SK-N-SH (cell line): ENCODE results near the gene FFAR2. TPM values are rescaled to one million over a fixed set of nuclear protein-coding genes. Genes with fewer than 3 reads are reported as not detected.
"Not testable (repeated sequence)": the region's sequence is repeated elsewhere in the genome, so short reads cannot be mapped to it uniquely, and the experiment has no call there.

ENCODE experiments used
- CTCF ChIA-PET: fragments of 300-600, 350-600 bp; formaldehyde crosslinking; extraction: SDS; loops from one replicate; lab custom pipeline; 2021; lab: Yijun Ruan, JAX
- POLR2A ChIA-PET: fragments of 350-600 bp; sonication (Branson Sonifier 250); formaldehyde crosslinking; extraction: SDS; loops from one replicate; lab custom pipeline; 2020; ENCODE audit warnings: antibody characterized with exemption, inconsistent platforms; lab: Yijun Ruan, JAX
- DNase-seq: peaks from one replicate; pipeline ENCODE4 v3.0.0; 2012
- H2AFZ ChIP-seq: fragments of 200-600 bp; sonication (generic); 2 replicates; pipeline ENCODE4 v1.8.1; 2016; ENCODE audit warnings: antibody characterized with exemption, mild to moderate bottlenecking, low read depth
- H3F3A ChIP-seq: fragments of 200-600 bp; sonication (generic); replicated peaks from 2 replicates; pipeline ENCODE3; 2016; ENCODE audit warnings: antibody characterized with exemption, mild to moderate bottlenecking; ENCODE audit not compliant: insufficient read depth
- H3K27ac ChIP-seq, 2 experiments: fragments of 200-500 bp in 1 of 2; fragments of 200-600 bp in 1 of 2; sonication (Bioruptor generic) in 1 of 2; sonication (generic), shearing (Covaris generic) in 1 of 2; 2 replicates each; pipeline versions ENCODE4 v1.5.1 to v1.6.1; 2014 to 2016; ENCODE audit warnings: low read depth in 2 of 2, inconsistent platforms in 1 of 2, low read length in 1 of 2, mild to moderate bottlenecking in 1 of 2, mixed read lengths in 1 of 2
- H3K27me3 ChIP-seq: fragments of 200-600 bp; sonication (generic), shearing (Covaris generic); 2 replicates; pipeline ENCODE4 v1.6.1; 2016; ENCODE audit warnings: mixed run types; ENCODE audit not compliant: insufficient read depth
- H3K36me3 ChIP-seq, 2 experiments: fragments of 200-500 bp in 1 of 2; fragments of 200-600 bp in 1 of 2; sonication (Bioruptor generic) in 1 of 2; sonication (generic) in 1 of 2; replicated peaks in 1 of 2; 2 replicates each; pipeline versions ENCODE3 to v1.5.1; 2014 to 2016; ENCODE audit warnings: low read length in 1 of 2, mild to moderate bottlenecking in 1 of 2; ENCODE audit not compliant: insufficient read depth in 2 of 2, control insufficient read depth in 1 of 2
- H3K4me1 ChIP-seq, 2 experiments: fragments of 200-500 bp in 1 of 2; fragments of 200-600 bp in 1 of 2; sonication (Bioruptor generic) in 1 of 2; sonication (generic), shearing (Covaris generic) in 1 of 2; 2 replicates each; pipeline versions ENCODE4 v1.5.1 to v1.6.1; 2014 to 2016; ENCODE audit warnings: low read depth in 1 of 2, low read length in 1 of 2, mixed run types in 1 of 2; ENCODE audit not compliant: insufficient read depth in 2 of 2, control insufficient read depth in 1 of 2
- H3K4me2 ChIP-seq: fragments of 200-600 bp; sonication (generic), shearing (Covaris generic); 2 replicates; pipeline ENCODE4 v1.6.1; 2017; ENCODE audit warnings: mixed run types
- H3K4me3 ChIP-seq, 2 experiments: fragments of 200-500 bp in 1 of 2; fragments of 200-600 bp in 1 of 2; sonication (Bioruptor generic) in 1 of 2; sonication (generic), shearing (Covaris generic) in 1 of 2; 2 replicates each; pipeline versions ENCODE4 v1.5.1 to v1.8.1; 2014 to 2016; ENCODE audit warnings: low read depth in 2 of 2, inconsistent platforms in 1 of 2, low read length in 1 of 2, mild to moderate bottlenecking in 1 of 2, mixed read lengths in 1 of 2, moderate library complexity in 1 of 2
- H3K79me2 ChIP-seq: fragments of 200-600 bp; sonication (generic); 2 replicates; pipeline ENCODE4 v1.8.1; 2017; ENCODE audit warnings: mild to moderate bottlenecking; ENCODE audit not compliant: insufficient read depth
- H3K9ac ChIP-seq: fragments of 200-600 bp; sonication (generic); 2 replicates; pipeline ENCODE4 v1.6.1; 2017; ENCODE audit warnings: mixed run types
- H3K9me2 ChIP-seq: fragments of 200-600 bp; sonication (generic); 2 replicates; pipeline ENCODE4 v1.6.1; 2017; ENCODE audit warnings: mixed run types
- H3K9me3 ChIP-seq: fragments of 200-600 bp; sonication (generic); 2 replicates; pipeline ENCODE4 v1.6.1; 2017; ENCODE audit warnings: mixed run types, mild to moderate bottlenecking, moderate library complexity
- H4K20me1 ChIP-seq: fragments of 200-600 bp; sonication (generic); 2 replicates; pipeline ENCODE4 v1.6.1; 2017; ENCODE audit warnings: mild to moderate bottlenecking, mixed run types; ENCODE audit not compliant: insufficient read depth
- EZH2phosphoT487 ChIP-seq: fragments of 200-600 bp; sonication (generic); IDR thresholded peaks from 2 replicates; pipeline ENCODE4 v1.6.1; 2017; ENCODE audit warnings: low read depth, mixed run types, mild to moderate bottlenecking, antibody characterized with exemption, moderate library complexity, borderline replicate concordance
- FOXJ3 ChIP-seq: sonication (generic); formaldehyde crosslinking; IDR thresholded peaks from 2 replicates; pipeline ENCODE4 v1.5.1; 2020; ENCODE audit warnings: mild to moderate bottlenecking, missing genetic modification reagents
- FOXM1 ChIP-seq: IDR thresholded peaks from 2 replicates; pipeline ENCODE4 v1.4.0; 2012; ENCODE audit warnings: low read depth, mild to moderate bottlenecking
- GATA2 ChIP-seq: sonication (generic); formaldehyde crosslinking; IDR thresholded peaks from 2 replicates; pipeline ENCODE4 v1.5.0; 2020; ENCODE audit warnings: mild to moderate bottlenecking, missing genetic modification reagents
- JUND ChIP-seq: IDR thresholded peaks from 2 replicates; pipeline ENCODE4 v1.4.0; 2012
- MXI1 ChIP-seq: IDR thresholded peaks from 2 replicates; pipeline ENCODE4 v1.6.1; 2012; ENCODE audit warnings: mild to moderate bottlenecking, low read depth, low read length, improper control_type of control experiment
- NRF1 ChIP-seq: IDR thresholded peaks from 2 replicates; pipeline ENCODE4 v1.6.1; 2012; ENCODE audit warnings: low read depth, mild to moderate bottlenecking, low read length
- RFX5 ChIP-seq: IDR thresholded peaks from 2 replicates; pipeline ENCODE4 v1.6.1; 2012; ENCODE audit warnings: mild to moderate bottlenecking, improper control_type of control experiment, low read length
- RXRA ChIP-seq: IDR thresholded peaks from 2 replicates; pipeline ENCODE4 v1.4.0; 2012; ENCODE audit warnings: low read depth, mild to moderate bottlenecking, borderline replicate concordance
- TEAD4 ChIP-seq: IDR thresholded peaks from 2 replicates; pipeline ENCODE4 v1.4.0; 2012; ENCODE audit warnings: mild to moderate bottlenecking, borderline replicate concordance; ENCODE audit not compliant: insufficient read depth
- YY1 ChIP-seq: IDR thresholded peaks from 2 replicates; pipeline ENCODE4 v1.4.0; 2012; ENCODE audit warnings: low read depth, mild to moderate bottlenecking
- WGBS: methylation state at CpG from one replicate; pipeline ENCODE4 v1.1.6; 2017; ENCODE audit warnings: low lambda C conversion rate; 5-methylcytosine and 5-hydroxymethylcytosine counted together
- polyA plus RNA-seq, 3 experiments: library from polyadenylated mRNA; depleted of rRNA; stranded (reverse); fragments of >200 nt; gene quantifications; 2 replicates each; pipeline ENCODE4 v1.2.3, GENCODE V29; 2012
- TF ChIP-seq, protein P1 (sequence below): IDR thresholded peaks from 2 replicates; pipeline ENCODE4 v1.6.1; 2012; ENCODE audit warnings: mild to moderate bottlenecking, low read depth, low read length, moderate library complexity
- TF ChIP-seq, protein P2 (sequence below): fragments of 150-350 bp; IDR thresholded peaks from 2 replicates; pipeline ENCODE4 v1.6.1; 2016; ENCODE audit warnings: mild to moderate bottlenecking, low read depth, low read length
- TF ChIP-seq, protein P3 (sequence below): fragments of 200-600 bp; sonication (generic); IDR thresholded peaks from 2 replicates; pipeline ENCODE4 v1.6.1; 2017; ENCODE audit warnings: antibody characterized with exemption, mild to moderate bottlenecking, moderate library complexity

Gene FFAR2
- polyA plus RNA-seq, 1 of the 3 experiments (the other 2 are of a cell fraction): not detected

DNA sequence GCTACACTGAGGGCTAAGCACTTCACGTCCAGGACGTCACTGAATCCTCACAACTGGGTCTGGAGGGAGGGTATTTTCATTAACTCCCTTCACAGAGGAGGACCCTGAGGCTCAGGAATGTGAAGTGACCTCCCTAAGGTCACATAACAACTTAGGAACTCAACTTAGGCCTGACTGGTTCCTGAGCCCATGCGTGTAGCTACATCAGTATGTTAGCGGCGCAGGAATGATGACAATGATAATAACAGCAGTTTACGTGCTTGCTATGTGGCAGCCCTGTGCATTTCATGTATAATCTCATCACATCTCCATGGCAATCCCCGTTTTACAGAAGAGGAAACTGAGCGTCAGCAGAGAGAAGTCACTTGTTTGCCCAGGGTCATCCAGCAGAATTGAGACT, 23.9 kb downstream of the FFAR2 start:
- Histone ChIP-seq H3K27ac (no peak overlapping the region), H2AFZ (no peak overlapping the region), H3K4me1 (no peaks in the 10 kb centered on the region), H3K27me3 (peaks cover 87% of the 10 kb centered on the region), H3K9me2 (no peaks in the 10 kb centered on the region), H3K79me2 (no peaks in the 10 kb centered on the region), H3K9ac (no peak overlapping the region), H3K4me2 (no peak overlapping the region), H3F3A (no peaks in the 10 kb centered on the region), H3K4me3 (no peak overlapping the region), H4K20me1 (no peaks in the 10 kb centered on the region), H3K36me3 (no peaks in the 10 kb centered on the region), H3K9me3 (no peaks in the 10 kb centered on the region)
- WGBS: 54% methylated on average over 8 of the region's 8 CpGs
- POLR2A ChIA-PET: no interaction called here
- TF ChIP-seq, protein P1, sequence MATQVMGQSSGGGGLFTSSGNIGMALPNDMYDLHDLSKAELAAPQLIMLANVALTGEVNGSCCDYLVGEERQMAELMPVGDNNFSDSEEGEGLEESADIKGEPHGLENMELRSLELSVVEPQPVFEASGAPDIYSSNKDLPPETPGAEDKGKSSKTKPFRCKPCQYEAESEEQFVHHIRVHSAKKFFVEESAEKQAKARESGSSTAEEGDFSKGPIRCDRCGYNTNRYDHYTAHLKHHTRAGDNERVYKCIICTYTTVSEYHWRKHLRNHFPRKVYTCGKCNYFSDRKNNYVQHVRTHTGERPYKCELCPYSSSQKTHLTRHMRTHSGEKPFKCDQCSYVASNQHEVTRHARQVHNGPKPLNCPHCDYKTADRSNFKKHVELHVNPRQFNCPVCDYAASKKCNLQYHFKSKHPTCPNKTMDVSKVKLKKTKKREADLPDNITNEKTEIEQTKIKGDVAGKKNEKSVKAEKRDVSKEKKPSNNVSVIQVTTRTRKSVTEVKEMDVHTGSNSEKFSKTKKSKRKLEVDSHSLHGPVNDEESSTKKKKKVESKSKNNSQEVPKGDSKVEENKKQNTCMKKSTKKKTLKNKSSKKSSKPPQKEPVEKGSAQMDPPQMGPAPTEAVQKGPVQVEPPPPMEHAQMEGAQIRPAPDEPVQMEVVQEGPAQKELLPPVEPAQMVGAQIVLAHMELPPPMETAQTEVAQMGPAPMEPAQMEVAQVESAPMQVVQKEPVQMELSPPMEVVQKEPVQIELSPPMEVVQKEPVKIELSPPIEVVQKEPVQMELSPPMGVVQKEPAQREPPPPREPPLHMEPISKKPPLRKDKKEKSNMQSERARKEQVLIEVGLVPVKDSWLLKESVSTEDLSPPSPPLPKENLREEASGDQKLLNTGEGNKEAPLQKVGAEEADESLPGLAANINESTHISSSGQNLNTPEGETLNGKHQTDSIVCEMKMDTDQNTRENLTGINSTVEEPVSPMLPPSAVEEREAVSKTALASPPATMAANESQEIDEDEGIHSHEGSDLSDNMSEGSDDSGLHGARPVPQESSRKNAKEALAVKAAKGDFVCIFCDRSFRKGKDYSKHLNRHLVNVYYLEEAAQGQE: no peak
- TF ChIP-seq RFX5: no peak
- TF ChIP-seq EZH2phosphoT487: no peak
- no peak for TF ChIP-seq RXRA
- no peak for TF ChIP-seq MXI1
- TF ChIP-seq, protein P2, sequence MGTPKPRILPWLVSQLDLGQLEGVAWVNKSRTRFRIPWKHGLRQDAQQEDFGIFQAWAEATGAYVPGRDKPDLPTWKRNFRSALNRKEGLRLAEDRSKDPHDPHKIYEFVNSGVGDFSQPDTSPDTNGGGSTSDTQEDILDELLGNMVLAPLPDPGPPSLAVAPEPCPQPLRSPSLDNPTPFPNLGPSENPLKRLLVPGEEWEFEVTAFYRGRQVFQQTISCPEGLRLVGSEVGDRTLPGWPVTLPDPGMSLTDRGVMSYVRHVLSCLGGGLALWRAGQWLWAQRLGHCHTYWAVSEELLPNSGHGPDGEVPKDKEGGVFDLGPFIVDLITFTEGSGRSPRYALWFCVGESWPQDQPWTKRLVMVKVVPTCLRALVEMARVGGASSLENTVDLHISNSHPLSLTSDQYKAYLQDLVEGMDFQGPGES: no peak
- no peak for TF ChIP-seq YY1
- TF ChIP-seq JUND: no peak
- no peak for TF ChIP-seq FOXJ3
- TF ChIP-seq NRF1: no peak
- no peak for TF ChIP-seq GATA2
- CTCF ChIA-PET: interaction anchor here (1.2 to 3.3 kb wide), 4 partner anchors 23 to 119 kb away, joined by 3 to 15 read pairs (median 8); partner anchors contain the start of gene FFAR3
- no peak for DNase-seq

DNA sequence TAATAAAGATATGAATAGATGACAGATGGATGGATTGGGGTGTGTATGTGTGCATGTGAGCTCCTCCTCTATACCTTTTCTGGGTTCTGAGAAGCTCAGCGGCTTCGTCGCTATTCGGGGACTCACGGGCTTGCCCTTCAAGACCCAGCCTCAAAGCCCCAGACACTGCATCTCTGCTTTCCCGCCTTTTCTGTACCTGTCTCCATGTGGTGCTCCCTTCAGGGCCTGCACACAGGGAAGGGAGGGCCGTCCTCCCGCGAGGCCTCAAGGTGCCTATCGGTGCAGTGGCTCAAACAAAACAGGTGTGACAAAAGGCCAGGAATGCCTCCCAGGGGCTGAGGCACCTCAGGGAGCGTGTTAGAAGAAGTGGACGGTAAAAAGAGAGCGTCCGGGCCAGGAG, 26.0 kb downstream of the FFAR2 start:
- Histone ChIP-seq H3K27me3 (peaks cover 84% of the 10 kb centered on the region), H3K9ac (no peak overlapping the region), H3K27ac (no peak overlapping the region), H3K9me2 (no peaks in the 10 kb centered on the region), H3K4me3 (no peak overlapping the region), H3K9me3 (no peaks in the 10 kb centered on the region), H3K4me1 (no peaks in the 10 kb centered on the region), H3K4me2 (no peak overlapping the region), H3F3A (no peaks in the 10 kb centered on the region), H3K79me2 (no peaks in the 10 kb centered on the region), H3K36me3 (no peaks in the 10 kb centered on the region)
- 38% methylated on average over 14 of the region's 14 CpGs for WGBS
- ChIA-PET CTCF (interaction anchor here (1.0 to 3.3 kb wide), 5 partner anchors 14 to 121 kb away, joined by 4 to 15 read pairs (median 5); no protein-coding TSS in a partner anchor), POLR2A (no interaction called here)
- DNase-seq: no peak
- TF ChIP-seq, protein P3, sequence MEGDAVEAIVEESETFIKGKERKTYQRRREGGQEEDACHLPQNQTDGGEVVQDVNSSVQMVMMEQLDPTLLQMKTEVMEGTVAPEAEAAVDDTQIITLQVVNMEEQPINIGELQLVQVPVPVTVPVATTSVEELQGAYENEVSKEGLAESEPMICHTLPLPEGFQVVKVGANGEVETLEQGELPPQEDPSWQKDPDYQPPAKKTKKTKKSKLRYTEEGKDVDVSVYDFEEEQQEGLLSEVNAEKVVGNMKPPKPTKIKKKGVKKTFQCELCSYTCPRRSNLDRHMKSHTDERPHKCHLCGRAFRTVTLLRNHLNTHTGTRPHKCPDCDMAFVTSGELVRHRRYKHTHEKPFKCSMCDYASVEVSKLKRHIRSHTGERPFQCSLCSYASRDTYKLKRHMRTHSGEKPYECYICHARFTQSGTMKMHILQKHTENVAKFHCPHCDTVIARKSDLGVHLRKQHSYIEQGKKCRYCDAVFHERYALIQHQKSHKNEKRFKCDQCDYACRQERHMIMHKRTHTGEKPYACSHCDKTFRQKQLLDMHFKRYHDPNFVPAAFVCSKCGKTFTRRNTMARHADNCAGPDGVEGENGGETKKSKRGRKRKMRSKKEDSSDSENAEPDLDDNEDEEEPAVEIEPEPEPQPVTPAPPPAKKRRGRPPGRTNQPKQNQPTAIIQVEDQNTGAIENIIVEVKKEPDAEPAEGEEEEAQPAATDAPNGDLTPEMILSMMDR: no peak
- TF ChIP-seq FOXM1 (no peak), TEAD4 (no peak), EZH2phosphoT487 (no peak)
- TF ChIP-seq, all 33 proteins: peak for 0
- Histone ChIP-seq H4K20me1 (no peaks in the 10 kb centered on the region), H2AFZ (no peak overlapping the region)

DNA sequence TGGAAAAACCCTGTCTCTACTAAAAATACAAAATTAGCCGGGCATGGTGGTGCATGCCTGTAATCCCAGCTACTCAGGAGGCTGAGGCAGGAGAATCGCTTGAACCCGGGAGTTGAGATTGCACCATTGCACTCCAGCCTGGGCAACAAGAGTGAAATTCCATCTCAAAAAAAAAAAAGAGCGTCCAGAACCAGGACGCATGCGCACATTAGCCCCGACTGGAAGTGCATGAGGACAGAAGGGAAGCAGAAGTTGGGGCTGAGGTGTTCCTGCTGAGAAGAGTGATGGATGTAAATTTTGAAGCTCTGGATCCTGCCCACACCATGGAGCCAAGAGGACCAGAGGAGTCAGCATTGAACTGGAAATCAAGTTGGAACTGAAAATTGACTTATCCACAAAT, 26.5 kb downstream of the FFAR2 start:
- H2AFZ ChIP-seq, H3K4me1 ChIP-seq, H3K27ac ChIP-seq, H3K4me3 ChIP-seq, DNase-seq, H3K4me2 ChIP-seq, H3F3A ChIP-seq, H3K9me3 ChIP-seq, H3K79me2 ChIP-seq, H3K9me2 ChIP-seq, H4K20me1 ChIP-seq, POLR2A ChIA-PET, H3K36me3 ChIP-seq, H3K9ac ChIP-seq: not testable (repeated sequence)
- WGBS: 56% methylated on average over 7 of the region's 7 CpGs
- CTCF ChIA-PET: interaction anchor here (0.8 to 3.3 kb wide), 3 partner anchors 13 to 122 kb away, joined by 4 to 15 read pairs (median 5); no protein-coding TSS in a partner anchor
- H3K27me3 ChIP-seq: peaks cover 85% of the 10 kb centered on the region
